HCT116 (cell line): ENCODE data around the gene MAN1A1. TPM values are rescaled to one million over a fixed set of nuclear protein-coding genes. Genes with fewer than 3 reads are reported as not detected.

ENCODE experiments used
- ATAC-seq: fragments of 200-7000 bp; cut with Tn5 transposase; 2 replicates; pipeline ENCODE4 v1.9.1; 2020; ENCODE audit warnings: mild to moderate bottlenecking, moderate library complexity
- BruUV-seq: library from RNA; stranded (reverse); fragments of 400-500 nt; replicated peaks from 2 replicates; lab custom pipeline; 2021; lab: Mats Ljungman, UMichigan
- CTCF ChIA-PET: fragments of 300-600 bp; sonication (Branson Sonifier 250); formaldehyde crosslinking; loops from one replicate; lab custom pipeline; 2021; ENCODE audit warnings: antibody characterized with exemption; lab: Charles Lee
- POLR2A ChIA-PET: fragments of 300-600, 350-600 bp; sonication (Branson Sonifier 250); formaldehyde crosslinking; loops from one replicate; lab custom pipeline; 2021; ENCODE audit warnings: antibody characterized with exemption; lab: Charles Lee
- RAD21 ChIA-PET, 2 experiments: fragments of 300-600 bp; sonication (Branson Sonifier 250); formaldehyde crosslinking; loops; one replicate each; lab custom pipeline; 2023; ENCODE audit warnings: low total read pairs in 2 of 2; ENCODE audit not compliant: uncharacterized antibody in 2 of 2, unreplicated experiment in 2 of 2, low non-redundant PET in 1 of 2; lab: Charles Lee
- DNase-seq: peaks from one replicate; pipeline ENCODE4 v3.0.0-alpha.2; 2010; ENCODE audit warnings: low read depth, low spot score
- H2AFZ ChIP-seq: fragments of 200-600 bp; shearing (Covaris generic), sonication (generic); 2 replicates; pipeline ENCODE4 v1.6.1; 2017; ENCODE audit warnings: low read depth, mixed run types, mixed read lengths, antibody characterized with exemption, low read length; ENCODE audit not compliant: poor library complexity, severe bottlenecking
- H3K27ac ChIP-seq: 2 replicates; pipeline ENCODE4 v1.5.1; 2012; ENCODE audit warnings: low read depth, low read length
- H3K27me3 ChIP-seq: fragments of 200-600 bp; sonication (generic); 2 replicates; pipeline ENCODE4 v1.6.1; 2016; ENCODE audit warnings: mixed run types, low read length, mixed read lengths; ENCODE audit not compliant: insufficient read depth
- H3K36me3 ChIP-seq, 2 experiments: fragments of 200-500 bp in 1 of 2; fragments of 200-600 bp in 1 of 2; sonication (Bioruptor generic) in 1 of 2; sonication (generic) in 1 of 2; 2 replicates each; pipeline versions ENCODE4 v1.5.1 to v1.6.1; 2014 to 2016; ENCODE audit warnings: low read length in 2 of 2, inconsistent platforms in 1 of 2, mixed read lengths in 1 of 2, mixed run types in 1 of 2; ENCODE audit not compliant: insufficient read depth in 2 of 2, control insufficient read depth in 1 of 2
- H3K4me1 ChIP-seq, 2 experiments: fragments of 200-600 bp in 1 of 2; sonication (generic) in 1 of 2; 2 replicates each; pipeline versions ENCODE4 v1.5.1 to v1.6.1; 2012 to 2017; ENCODE audit warnings: low read length in 2 of 2, inconsistent platforms in 1 of 2, mild to moderate bottlenecking in 1 of 2, mixed read lengths in 1 of 2, mixed run types in 1 of 2, moderate library complexity in 1 of 2; ENCODE audit not compliant: insufficient read depth in 2 of 2, control insufficient read depth in 1 of 2
- H3K4me2 ChIP-seq: fragments of 200-600 bp; sonication (generic); 2 replicates; pipeline ENCODE4 v1.6.1; 2017; ENCODE audit warnings: mixed run types, low read length, mixed read lengths
- H3K4me3 ChIP-seq, 2 experiments: fragments of 200-600 bp in 1 of 2; sonication (generic) in 1 of 2; replicated peaks in 1 of 2; 2 replicates each; pipeline ENCODE4 v1.5.1; 2011 to 2016; ENCODE audit warnings: low read length in 2 of 2, control low read depth in 1 of 2, low read depth in 1 of 2, mild to moderate bottlenecking in 1 of 2, mixed read lengths in 1 of 2, mixed run types in 1 of 2
- H3K79me2 ChIP-seq: fragments of 200-600 bp; sonication (generic); 2 replicates; pipeline ENCODE4 v1.6.1; 2017; ENCODE audit warnings: mild to moderate bottlenecking, mixed run types, low read length, moderate library complexity, mixed read lengths; ENCODE audit not compliant: insufficient read depth
- H3K9ac ChIP-seq: fragments of 200-600 bp; sonication (generic); 2 replicates; pipeline ENCODE4 v1.6.1; 2016; ENCODE audit warnings: low read length, mixed read lengths
- H3K9me2 ChIP-seq: fragments of 200-600 bp; sonication (generic), shearing (Covaris generic); 2 replicates; pipeline ENCODE4 v1.6.1; 2017; ENCODE audit warnings: mixed run types, mild to moderate bottlenecking, moderate library complexity; ENCODE audit not compliant: insufficient read depth
- H3K9me3 ChIP-seq, 2 experiments: fragments of 200-500 bp in 1 of 2; fragments of 200-600 bp in 1 of 2; sonication (Bioruptor generic) in 1 of 2; sonication (generic) in 1 of 2; 2 replicates each; pipeline ENCODE4 v1.6.1; 2014 to 2017; ENCODE audit warnings: low read length in 2 of 2, mixed read lengths in 2 of 2, inconsistent platforms in 1 of 2, low read depth in 1 of 2, mild to moderate bottlenecking in 1 of 2, mixed run types in 1 of 2, moderate library complexity in 1 of 2; ENCODE audit not compliant: control insufficient read depth in 1 of 2, insufficient read depth in 1 of 2
- H4K20me1 ChIP-seq: fragments of 200-600 bp; sonication (generic), shearing (Covaris generic); 2 replicates; pipeline ENCODE4 v1.6.1; 2017; ENCODE audit warnings: mixed run types, mild to moderate bottlenecking, moderate library complexity; ENCODE audit not compliant: insufficient read depth
- CEBPB ChIP-seq: IDR thresholded peaks from 2 replicates; pipeline ENCODE4 v1.6.1; 2012; ENCODE audit warnings: low read depth
- ELF1 ChIP-seq: IDR thresholded peaks from 2 replicates; pipeline ENCODE4 v1.6.1; 2012; ENCODE audit warnings: low read depth, borderline replicate concordance
- EZH2phosphoT487 ChIP-seq: fragments of 200-600 bp; IDR thresholded peaks from 2 replicates; pipeline ENCODE4 v1.6.1; 2018; ENCODE audit warnings: antibody characterized with exemption, borderline replicate concordance
- POLR2A ChIP-seq: IDR thresholded peaks from 2 replicates; pipeline ENCODE4 v1.7.0; 2011; ENCODE audit warnings: borderline replicate concordance; ENCODE audit not compliant: insufficient read depth, insufficient read length; ENCODE audit errors: extremely low read depth
- SP1 ChIP-seq: IDR thresholded peaks from 2 replicates; pipeline ENCODE4 v1.6.1; 2012; ENCODE audit warnings: low read depth
- TCF7L2 ChIP-seq: IDR thresholded peaks from 2 replicates; pipeline ENCODE4 v1.7.0; 2011; ENCODE audit warnings: borderline replicate concordance, inconsistent platforms; ENCODE audit not compliant: insufficient read depth, insufficient read length; ENCODE audit errors: extremely low read depth
- YY1 ChIP-seq: IDR thresholded peaks from 2 replicates; pipeline ENCODE4 v1.6.1; 2011; ENCODE audit warnings: low read length, low read depth, moderate library complexity, mild to moderate bottlenecking; ENCODE audit not compliant: insufficient replicate concordance; ENCODE audit errors: extremely low read depth
- ZFX ChIP-seq: fragments of 450-650 bp; IDR thresholded peaks from 2 replicates; pipeline ENCODE4 v1.6.1; 2017
- intact Hi-C: fragments of 100-400 bp; cut with micrococcal nuclease; formaldehyde crosslinking; loops from 2 replicates; pipeline ENCODE4 v1.10.0; 2022
- total RNA-seq: library from RNA; stranded (reverse); gene quantifications from one replicate; pipeline ENCODE4 v1.2.1, GENCODE V29; 2021; ENCODE audit not compliant: unreplicated experiment
- TF ChIP-seq, protein P1 (sequence below), 3 experiments: fragments of 200-600 bp in 1 of 3; sonication (generic) in 1 of 3; IDR thresholded peaks in 2 of 3; conservative IDR thresholded peaks in 1 of 3; 2 replicates each; pipeline ENCODE4 v1.5.1; 2012 to 2017; ENCODE audit warnings: low read depth in 2 of 3, low read length in 2 of 3, antibody characterized with exemption in 1 of 3, borderline replicate concordance in 1 of 3, control low read depth in 1 of 3, mild to moderate bottlenecking in 1 of 3, mixed read lengths in 1 of 3, mixed run types in 1 of 3, moderate library complexity in 1 of 3; ENCODE audit not compliant: insufficient read depth in 1 of 3
- TF ChIP-seq, protein P2 (sequence below): IDR thresholded peaks from 2 replicates; pipeline ENCODE4 v1.6.1; 2012; ENCODE audit warnings: low read depth
- TF ChIP-seq, protein P3 (sequence below): IDR thresholded peaks from 2 replicates; pipeline ENCODE4 v1.6.1; 2012

MAN1A1 gene
- total RNA-seq, 1 experiment from 2014 or later = 46.0 TPM

DNA sequence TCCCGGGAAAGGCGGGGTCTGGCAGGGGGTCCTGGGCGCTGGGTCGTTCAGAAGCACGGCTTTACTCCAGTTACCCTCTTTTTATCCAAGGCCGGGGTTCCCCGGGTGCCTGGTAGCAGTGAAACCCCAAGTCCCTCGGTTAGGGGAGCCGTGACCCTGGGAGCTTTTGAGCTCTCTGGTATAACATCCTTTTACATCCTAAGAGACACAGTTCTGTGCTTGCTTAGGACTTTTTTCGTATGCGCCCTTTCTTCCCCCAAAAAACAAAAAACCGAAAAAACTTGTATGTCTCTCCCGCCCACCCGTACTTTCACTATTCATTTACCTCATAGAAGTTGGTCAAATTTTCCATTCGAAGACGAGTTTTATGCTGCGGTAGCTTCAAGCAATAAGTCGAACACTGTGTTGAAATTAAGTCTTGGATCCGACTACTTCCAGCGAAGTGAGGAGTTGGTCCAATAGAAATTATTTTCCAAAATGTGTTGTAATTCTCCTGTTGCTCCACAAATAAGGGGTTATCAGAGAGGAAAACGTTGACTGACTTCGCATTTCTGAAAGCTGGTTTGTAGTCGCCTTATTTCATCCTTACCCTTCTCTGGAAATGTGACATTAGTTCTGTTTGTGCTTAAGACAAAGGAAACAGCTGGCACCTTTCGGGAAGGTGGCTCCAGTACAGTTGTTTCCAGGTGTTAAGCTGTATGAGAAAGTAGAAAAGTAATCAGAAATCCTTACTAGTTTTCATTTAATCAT lies 816 bp upstream of the MAN1A1 start (continued):
- TF ChIP-seq, protein P1, sequence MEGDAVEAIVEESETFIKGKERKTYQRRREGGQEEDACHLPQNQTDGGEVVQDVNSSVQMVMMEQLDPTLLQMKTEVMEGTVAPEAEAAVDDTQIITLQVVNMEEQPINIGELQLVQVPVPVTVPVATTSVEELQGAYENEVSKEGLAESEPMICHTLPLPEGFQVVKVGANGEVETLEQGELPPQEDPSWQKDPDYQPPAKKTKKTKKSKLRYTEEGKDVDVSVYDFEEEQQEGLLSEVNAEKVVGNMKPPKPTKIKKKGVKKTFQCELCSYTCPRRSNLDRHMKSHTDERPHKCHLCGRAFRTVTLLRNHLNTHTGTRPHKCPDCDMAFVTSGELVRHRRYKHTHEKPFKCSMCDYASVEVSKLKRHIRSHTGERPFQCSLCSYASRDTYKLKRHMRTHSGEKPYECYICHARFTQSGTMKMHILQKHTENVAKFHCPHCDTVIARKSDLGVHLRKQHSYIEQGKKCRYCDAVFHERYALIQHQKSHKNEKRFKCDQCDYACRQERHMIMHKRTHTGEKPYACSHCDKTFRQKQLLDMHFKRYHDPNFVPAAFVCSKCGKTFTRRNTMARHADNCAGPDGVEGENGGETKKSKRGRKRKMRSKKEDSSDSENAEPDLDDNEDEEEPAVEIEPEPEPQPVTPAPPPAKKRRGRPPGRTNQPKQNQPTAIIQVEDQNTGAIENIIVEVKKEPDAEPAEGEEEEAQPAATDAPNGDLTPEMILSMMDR (IDR thresholded peaks at IDR 0.05 in 2 of 3, conservative IDR thresholded peaks at IDR 0.05 in 1 of 3; ENCODE audit: borderline replicate concordance in 1 of 3, insufficient read depth in 1 of 3, low read depth in 2 of 3, low read length in 2 of 3) = no peak
- TF ChIP-seq POLR2A = no peak

DNA sequence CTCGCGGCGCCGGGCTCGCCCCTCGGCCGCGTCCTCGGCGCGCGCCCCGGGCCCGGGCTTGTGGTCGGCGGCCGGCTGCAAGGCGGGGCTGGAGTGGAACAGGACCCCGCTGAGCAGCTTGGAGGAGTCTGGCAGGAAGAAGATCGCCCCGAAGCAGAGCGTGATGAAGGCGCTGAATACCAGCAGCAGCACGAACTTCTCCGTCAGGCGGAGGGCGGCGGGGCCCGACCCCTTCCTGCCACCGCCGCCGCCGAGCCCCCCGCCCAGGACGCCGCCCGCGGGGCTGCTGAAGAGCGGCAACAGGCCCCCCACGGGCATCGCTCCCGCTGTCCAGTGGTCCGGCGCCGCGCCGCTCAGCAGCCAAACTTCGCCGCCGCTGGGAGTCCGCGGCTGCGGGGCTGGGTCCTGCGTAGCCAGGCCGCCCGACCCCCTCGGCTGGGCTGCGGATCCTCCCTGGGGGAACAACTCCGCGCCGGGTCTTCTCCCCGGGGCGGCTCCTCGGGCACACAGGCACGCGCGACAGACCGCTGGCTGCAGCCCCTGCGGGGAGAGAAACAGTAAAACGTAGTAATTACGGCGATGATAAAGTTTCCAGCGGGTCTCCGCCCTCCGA lies 707 bp downstream of the MAN1A1 start:
- Histone ChIP-seq H3K27me3 (no peaks in the 10 kb centered on the region), H3K4me3 (peak overlapping the region; percentile 82 to 86), H3K36me3 (peaks cover 0 to 4% of the 10 kb centered on the region in 2 experiments; a peak in 2 of 4 replicates), H2AFZ (peak overlapping the region; percentile 70), H3K9ac (peak overlapping the region; percentile 71), H3K27ac (peak overlapping the region; percentile 78), H3K4me1 (peaks cover 15% of the 10 kb centered on the region in 2 experiments), H3K9me3 (no peaks in the 10 kb centered on the region), H4K20me1 (no peaks in the 10 kb centered on the region), H3K9me2 (no peaks in the 10 kb centered on the region), H3K4me2 (peak overlapping the region; percentile 85), H3K79me2 (peaks cover 36% of the 10 kb centered on the region)
- ChIA-PET CTCF (no interaction called here), RAD21 (no interaction called here), POLR2A (no interaction called here)
- no TSS peak for BruUV-seq
- intact Hi-C loops = loop anchor here (1.0 to 5.0 kb wide), 2 partner anchors 201 to 382 kb away; no protein-coding TSS in a partner anchor
- DNase-seq (no peak), ATAC-seq (peak; percentile 18)
- TF ChIP-seq CEBPB = no peak
- TF ChIP-seq, protein P1 (IDR thresholded peaks at IDR 0.05 in 2 of 3, conservative IDR thresholded peaks at IDR 0.05 in 1 of 3; ENCODE audit: borderline replicate concordance in 1 of 3, insufficient read depth in 1 of 3, low read depth in 2 of 3, low read length in 2 of 3) = no peak
- TF ChIP-seq EZH2phosphoT487 = no peak
- no peak for TF ChIP-seq YY1
- TF ChIP-seq ELF1 = no peak
- TF ChIP-seq, protein P2, sequence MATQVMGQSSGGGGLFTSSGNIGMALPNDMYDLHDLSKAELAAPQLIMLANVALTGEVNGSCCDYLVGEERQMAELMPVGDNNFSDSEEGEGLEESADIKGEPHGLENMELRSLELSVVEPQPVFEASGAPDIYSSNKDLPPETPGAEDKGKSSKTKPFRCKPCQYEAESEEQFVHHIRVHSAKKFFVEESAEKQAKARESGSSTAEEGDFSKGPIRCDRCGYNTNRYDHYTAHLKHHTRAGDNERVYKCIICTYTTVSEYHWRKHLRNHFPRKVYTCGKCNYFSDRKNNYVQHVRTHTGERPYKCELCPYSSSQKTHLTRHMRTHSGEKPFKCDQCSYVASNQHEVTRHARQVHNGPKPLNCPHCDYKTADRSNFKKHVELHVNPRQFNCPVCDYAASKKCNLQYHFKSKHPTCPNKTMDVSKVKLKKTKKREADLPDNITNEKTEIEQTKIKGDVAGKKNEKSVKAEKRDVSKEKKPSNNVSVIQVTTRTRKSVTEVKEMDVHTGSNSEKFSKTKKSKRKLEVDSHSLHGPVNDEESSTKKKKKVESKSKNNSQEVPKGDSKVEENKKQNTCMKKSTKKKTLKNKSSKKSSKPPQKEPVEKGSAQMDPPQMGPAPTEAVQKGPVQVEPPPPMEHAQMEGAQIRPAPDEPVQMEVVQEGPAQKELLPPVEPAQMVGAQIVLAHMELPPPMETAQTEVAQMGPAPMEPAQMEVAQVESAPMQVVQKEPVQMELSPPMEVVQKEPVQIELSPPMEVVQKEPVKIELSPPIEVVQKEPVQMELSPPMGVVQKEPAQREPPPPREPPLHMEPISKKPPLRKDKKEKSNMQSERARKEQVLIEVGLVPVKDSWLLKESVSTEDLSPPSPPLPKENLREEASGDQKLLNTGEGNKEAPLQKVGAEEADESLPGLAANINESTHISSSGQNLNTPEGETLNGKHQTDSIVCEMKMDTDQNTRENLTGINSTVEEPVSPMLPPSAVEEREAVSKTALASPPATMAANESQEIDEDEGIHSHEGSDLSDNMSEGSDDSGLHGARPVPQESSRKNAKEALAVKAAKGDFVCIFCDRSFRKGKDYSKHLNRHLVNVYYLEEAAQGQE = no peak
- no peak for TF ChIP-seq TCF7L2
- TF ChIP-seq, protein P3, sequence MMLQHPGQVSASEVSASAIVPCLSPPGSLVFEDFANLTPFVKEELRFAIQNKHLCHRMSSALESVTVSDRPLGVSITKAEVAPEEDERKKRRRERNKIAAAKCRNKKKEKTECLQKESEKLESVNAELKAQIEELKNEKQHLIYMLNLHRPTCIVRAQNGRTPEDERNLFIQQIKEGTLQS = no peak
- no peak for TF ChIP-seq SP1
- TF ChIP-seq ZFX = no peak
